Stimulated activated CD8-positive, alpha-beta memory T cell treated with anti-CD3 and anti-CD28 coated beads, Interleukin-7, amount 100 ng/mL, for 4 hours (primary cell): ENCODE data around the gene CPLX3.
"Not testable (repeated sequence)": the region's sequence is repeated elsewhere in the genome, so short reads cannot be mapped to it uniquely, and the experiment has no call there.

ENCODE experiments used
- DNase-seq, 2 donors: peaks; one replicate each; pipeline ENCODE4 v3.0.0-alpha.2; 2020; ENCODE audit warnings: low read depth in 2 of 2

The CPLX3 gene, protein sequence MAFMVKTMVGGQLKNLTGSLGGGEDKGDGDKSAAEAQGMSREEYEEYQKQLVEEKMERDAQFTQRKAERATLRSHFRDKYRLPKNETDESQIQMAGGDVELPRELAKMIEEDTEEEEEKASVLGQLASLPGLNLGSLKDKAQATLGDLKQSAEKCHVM

GRCh38 chr15:74826364-74826819 is at the start of gene CPLX3:
CPLX3 (plus strand) TSS chr15:74826627; CDS start chr15:74826704, 77 bp downstream.
- DNase-seq, result peak in 1 of 2 donors; percentile 22

GRCh38 chr15:74776821-74777768 is 49.3 kb upstream of the CPLX3 start:
- no peak for DNase-seq

DNA sequence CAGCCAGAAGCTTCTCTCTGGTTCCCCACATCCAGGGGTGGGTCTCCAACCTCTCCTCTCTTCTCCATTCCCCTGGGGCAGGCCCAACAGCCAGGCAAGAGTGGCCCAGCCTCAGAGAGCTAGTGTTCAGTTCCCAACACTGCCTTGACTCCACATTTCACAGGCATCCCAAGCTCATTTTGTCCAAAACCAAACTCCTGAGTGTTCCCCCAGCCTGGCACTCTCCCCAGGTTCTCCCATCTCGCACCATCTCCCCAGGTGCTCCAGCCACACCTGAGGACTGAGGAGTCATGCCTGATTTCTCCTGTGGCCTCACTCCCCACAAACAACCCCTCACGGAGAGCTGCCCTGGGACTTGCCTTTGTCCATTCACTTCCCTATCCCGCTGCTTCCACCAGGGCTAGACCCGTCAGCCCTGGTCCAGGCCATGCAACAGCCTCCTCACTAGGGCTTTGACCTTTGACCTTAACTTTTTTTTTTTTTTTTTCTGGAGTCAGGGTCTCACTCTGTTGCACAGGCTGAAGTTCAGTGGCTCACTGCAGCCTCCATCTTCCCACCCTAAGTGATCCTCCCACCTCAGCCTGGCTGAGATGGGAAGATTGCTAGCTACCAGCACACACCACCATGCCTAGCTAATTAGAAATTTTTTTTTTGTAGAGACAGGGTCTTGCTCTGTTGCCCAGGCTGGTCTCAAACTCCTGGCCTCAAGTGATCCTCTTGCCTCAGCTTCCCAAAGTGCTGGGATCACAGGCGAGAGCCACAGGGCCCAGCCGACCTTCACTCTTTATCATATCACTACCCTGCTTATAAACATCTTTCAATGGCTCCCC is 48.4 kb upstream of the CPLX3 start:
- no peak for DNase-seq

GRCh38 chr15:74778599-74778970 is 47.8 kb upstream of the CPLX3 start:
- no peak for DNase-seq

DNA sequence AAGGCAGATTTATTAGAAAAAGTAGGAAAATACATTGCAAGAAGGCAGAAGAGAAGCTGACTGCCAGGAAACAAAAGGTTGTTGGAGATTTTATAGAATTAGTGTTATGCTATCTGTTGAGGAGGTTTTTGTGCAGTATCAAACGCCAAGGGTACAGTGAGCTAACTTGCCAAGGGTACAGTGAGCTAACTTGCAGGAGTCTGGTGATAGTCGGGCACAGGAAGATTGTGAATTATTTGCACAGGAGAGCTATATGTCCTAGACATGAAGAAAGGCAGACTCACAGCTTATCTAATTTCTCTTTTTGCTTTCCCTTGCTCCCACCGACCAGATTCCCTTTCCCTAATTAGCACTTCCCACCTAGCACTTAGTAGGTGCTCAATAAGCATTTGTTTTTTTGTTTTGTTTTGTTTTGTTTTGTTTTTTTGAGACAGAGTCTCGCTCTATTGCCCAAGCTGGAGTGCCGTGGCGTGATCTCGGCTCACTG is 47.2 kb upstream of the CPLX3 start:
- no peak for DNase-seq

- no peak for DNase-seq
Measured at GRCh38 chr15:74780523-74781430, 45.6 kb upstream of the CPLX3 start.

GRCh38 chr15:74781431-74782258 is 44.8 kb upstream of the CPLX3 start, which contains the start of gene CSK:
CSK (plus strand) TSS chr15:74782080; CDS start chr15:74798298, 16,218 bp downstream.
- peak in 1 of 2 donors; percentile 77 for DNase-seq

DNA sequence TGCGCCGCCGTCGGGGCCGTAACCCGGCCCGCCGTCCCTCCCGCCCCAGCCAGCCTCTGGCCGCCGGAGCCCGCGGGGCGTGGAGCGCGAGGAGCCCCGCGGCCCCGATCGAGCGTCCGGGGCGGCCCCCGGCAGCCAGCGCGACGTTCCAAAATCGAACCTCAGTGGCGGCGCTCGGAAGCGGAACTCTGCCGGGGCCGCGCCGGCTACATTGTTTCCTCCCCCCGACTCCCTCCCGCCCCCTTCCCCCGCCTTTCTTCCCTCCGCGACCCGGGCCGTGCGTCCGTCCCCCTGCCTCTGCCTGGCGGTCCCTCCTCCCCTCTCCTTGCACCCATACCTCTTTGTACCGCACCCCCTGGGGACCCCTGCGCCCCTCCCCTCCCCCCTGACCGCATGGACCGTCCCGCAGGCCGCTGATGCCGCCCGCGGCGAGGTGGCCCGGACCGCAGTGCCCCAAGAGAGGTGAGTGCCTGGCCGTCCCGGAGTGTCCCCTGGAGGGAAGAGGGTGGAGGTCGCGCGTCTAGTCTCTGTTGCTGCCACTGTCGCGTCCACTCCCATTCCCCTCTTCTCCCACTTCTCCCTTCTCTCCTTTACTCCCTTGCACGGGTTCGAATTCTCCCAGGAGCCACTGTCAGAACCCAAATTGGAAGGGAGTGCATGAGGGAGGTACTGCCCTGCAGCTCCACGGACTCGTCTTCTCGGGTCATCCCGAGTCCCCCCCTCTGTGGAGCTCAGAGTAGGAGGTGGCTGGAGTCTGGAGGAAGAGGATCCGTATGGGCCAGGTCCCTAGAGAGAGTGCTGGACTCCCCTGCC is 44.0 kb upstream of the CPLX3 start:
- DNase-seq, result peak in 1 of 2 donors; percentile 57

DNA sequence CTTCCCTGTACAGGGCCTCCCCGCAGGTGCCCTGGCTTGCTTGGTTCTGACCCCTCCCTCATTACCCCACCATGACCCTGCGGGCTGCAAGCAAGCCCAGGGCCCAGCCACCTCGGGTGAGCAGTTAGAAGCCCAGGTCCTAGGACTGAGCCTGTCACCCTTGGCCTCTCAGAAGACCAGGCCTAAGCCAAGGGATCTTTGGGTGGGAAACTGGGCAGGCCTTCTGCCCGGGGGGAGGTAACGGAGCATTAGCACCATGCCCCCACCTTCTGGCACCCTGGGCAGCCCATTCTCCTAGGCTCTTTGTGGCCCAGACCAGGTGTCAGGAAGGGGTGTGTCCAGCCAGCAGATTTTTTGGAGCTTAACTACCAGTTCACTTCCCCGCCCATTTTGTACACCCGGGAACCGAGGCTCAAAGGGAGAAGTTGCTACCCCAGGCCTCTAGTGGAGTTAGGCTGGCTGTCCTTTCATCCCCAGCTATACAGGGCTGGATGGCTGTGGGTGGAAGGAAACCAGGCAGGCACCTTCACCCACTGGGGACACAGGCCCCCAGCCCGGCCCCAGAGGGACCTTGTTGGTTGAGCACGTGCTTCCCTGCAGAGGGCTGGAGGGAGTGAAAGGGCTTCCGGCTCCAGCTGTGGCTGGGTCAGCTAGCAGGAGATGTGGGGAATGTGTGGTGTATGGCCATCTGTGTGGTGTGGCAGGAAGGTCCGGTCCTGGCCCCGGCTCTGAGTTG is 43.2 kb upstream of the CPLX3 start:
- DNase-seq, result no peak

DNA sequence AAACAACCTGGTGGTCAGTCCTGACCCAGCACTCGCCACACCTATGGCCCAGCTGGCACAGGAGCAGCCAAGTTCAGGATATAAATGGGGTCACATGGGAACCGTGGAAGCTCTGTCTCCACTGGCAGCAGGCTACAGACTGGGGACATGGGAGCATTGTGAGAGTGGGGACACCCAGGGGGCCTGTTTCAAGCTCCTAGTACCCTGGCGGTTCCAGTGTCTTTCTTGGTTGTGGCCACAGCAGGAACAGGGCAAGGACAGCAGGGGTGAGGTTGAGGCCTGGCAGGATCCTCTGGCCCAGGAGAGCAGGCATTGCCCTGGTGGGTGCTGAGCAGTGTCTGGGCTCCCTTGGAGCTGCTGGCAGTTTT is 42.6 kb upstream of the CPLX3 start:
- DNase-seq, result no peak

- DNase-seq, result no peak
Measured at GRCh38 chr15:74784426-74785193, 41.8 kb upstream of the CPLX3 start.

DNA sequence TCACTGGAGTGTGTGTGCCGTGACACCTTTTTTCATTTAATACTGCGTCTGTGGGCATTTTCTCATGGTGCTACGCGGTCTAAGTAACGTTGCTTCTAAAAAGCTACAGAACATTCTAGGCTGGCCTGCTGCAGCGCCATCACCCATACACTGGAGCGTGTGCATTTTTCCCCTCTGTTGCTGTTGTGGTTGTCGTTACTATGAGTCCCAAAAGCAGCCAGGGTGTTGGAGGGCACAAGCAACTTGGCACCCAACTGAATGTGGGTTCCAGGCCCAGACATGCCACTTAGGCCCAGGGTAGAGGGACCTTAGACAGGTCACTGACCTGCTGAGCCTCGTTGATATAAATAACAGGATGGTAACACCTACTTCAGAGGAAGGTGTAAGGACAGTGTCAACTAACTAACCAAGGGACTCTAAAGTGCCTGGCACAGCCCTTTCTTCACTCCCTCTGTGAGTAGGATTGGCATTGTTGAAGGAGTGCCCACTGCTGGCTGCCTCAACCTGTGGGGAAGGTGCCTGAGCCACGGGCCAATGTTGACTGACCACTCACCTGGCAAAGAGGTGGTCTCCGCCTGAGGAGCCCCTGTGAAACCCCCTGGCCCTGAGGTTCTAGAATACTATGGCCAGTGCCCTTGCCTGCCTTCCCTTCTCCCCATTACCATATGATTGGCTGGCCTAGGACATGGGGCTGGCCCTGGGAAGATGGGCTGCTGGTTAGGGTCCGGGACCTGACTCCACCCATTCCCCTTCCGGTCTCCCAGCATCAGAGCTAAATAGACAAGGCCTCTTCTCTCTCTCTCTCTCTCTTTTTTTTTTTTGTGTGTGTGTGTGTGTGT is 41.0 kb upstream of the CPLX3 start:
- no peak for DNase-seq

- DNase-seq, result not testable (repeated sequence)
Measured at GRCh38 chr15:74786081-74786480, 40.3 kb upstream of the CPLX3 start.

DNA sequence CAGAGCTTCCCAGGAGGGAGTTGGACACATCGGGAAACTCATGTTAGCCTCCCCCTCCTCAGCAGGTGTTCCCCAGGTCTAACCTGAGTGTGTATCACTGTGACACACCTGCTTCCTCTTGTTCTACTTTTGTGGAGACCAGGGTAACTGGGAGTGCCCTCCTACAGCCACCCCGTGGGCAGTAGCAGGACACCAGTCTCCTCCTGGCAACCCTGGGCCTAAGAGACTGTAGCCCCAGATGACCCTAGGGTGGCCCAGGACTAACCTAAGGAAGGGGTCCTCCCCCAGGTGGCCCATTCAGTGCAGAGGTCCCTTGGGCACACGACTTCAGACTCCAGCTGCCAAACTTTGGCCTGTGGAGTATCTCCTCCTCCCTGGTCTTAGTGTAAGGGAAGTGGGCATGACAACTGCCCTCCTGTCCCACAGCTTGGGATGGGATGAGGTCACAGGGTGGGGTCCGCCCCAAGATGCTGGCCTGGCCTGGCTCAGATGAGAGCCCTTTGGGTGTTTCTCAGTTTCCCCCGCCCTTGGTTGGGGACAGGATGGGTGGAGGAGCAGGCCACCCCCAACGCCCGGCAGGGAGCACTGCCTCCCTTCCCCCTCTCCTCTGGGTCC is 39.8 kb upstream of the CPLX3 start:
- DNase-seq, result no peak

DNA sequence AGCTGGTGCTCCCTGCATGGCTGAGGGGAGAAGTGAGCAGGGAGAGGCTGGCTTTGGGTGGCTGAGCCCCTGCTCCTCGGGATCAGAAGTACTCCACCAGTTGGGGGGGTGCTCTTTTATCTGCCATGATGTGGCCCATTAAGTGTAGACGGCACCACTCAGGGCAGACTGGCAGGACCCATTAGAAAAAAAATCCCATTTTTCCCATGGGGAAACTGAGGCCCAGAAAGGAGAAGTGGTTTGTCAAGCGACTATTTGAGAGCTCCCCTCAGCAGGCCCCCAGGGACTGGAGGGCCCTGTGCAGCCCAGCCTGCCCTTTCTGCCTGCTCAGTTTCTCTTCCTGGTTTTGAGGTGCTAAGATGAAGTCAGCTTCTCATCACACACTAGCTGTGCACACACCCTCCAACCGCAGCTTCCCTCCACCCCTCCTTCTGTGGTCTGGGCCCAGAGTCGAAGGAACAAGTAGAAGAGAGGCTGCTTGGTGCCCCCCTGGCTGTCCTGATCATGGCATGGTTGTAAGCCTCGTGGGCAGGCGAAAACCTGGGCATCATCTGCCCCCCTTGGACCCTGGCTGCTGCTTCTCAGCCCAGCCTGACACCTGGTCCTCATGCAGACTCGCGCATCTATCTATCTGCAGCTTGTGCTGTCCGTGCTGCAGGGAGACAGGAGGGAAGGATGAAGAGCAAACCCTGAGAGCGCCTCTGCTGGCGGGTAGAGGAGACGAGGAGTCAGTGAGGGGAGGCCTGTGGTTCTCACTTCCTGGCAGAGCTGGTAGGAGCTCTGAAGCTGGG is 39.0 kb upstream of the CPLX3 start:
- peak; percentile 86 to 88 for DNase-seq
